ENCODE results near the gene PTPRE.

Gene PTPRE

DNA sequence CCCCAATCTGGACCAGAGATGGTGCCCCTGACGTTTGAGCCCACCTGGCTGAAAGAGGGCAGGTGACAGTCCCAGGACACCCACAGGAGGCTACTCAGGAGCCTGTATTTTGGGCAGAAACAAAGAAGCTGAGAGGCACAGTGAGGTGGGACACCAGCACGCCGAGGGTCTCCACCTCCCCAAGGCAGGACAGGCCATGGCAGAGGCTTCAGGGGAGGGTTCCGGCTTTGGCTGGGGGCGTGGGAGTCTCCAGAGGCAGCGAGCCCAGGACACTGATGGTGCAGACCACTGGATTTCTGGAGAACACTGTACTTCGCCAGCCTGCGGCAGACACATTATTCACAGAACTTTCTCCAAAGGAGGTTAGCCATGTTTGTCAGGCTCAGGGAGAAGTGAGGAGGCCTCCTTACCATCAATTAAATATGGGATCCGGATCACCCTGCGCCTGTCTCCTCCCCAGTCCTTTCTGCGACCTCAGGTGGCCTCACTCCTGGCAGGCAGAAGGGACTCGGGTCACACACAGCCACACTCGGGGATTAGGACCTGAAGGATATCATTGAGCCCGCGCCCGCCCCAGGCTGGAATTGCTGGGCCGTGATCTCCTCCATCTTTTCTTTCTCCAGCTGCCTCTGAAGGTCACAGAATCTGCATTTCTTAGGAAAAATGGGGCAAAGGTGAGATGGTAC is 121.1 kb downstream of the PTPRE start:
- no peak for ATAC-seq
- TF ChIP-seq CSDC2 (CRISPR knock-in tag; IDR thresholded peaks at IDR 0.05) (no peak), PPARA (CRISPR knock-in tag; IDR thresholded peaks at IDR 0.05; ENCODE audit: borderline replicate concordance) (no peak), RARB (CRISPR knock-in tag; IDR thresholded peaks at IDR 0.05) (no peak)
- TF ChIP-seq, protein P1, sequence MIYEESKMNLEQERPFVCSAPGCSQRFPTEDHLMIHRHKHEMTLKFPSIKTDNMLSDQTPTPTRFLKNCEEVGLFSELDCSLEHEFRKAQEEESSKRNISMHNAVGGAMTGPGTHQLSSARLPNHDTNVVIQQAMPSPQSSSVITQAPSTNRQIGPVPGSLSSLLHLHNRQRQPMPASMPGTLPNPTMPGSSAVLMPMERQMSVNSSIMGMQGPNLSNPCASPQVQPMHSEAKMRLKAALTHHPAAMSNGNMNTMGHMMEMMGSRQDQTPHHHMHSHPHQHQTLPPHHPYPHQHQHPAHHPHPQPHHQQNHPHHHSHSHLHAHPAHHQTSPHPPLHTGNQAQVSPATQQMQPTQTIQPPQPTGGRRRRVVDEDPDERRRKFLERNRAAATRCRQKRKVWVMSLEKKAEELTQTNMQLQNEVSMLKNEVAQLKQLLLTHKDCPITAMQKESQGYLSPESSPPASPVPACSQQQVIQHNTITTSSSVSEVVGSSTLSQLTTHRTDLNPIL (CRISPR knock-in tag; IDR thresholded peaks at IDR 0.05; ENCODE audit: low read depth): no peak
- TF ChIP-seq, protein P2, sequence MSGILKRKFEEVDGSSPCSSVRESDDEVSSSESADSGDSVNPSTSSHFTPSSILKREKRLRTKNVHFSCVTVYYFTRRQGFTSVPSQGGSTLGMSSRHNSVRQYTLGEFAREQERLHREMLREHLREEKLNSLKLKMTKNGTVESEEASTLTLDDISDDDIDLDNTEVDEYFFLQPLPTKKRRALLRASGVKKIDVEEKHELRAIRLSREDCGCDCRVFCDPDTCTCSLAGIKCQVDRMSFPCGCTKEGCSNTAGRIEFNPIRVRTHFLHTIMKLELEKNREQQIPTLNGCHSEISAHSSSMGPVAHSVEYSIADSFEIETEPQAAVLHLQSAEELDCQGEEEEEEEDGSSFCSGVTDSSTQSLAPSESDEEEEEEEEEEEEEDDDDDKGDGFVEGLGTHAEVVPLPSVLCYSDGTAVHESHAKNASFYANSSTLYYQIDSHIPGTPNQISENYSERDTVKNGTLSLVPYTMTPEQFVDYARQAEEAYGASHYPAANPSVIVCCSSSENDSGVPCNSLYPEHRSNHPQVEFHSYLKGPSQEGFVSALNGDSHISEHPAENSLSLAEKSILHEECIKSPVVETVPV (CRISPR knock-in tag; IDR thresholded peaks at IDR 0.05): no peak
- TF ChIP-seq, protein P3, sequence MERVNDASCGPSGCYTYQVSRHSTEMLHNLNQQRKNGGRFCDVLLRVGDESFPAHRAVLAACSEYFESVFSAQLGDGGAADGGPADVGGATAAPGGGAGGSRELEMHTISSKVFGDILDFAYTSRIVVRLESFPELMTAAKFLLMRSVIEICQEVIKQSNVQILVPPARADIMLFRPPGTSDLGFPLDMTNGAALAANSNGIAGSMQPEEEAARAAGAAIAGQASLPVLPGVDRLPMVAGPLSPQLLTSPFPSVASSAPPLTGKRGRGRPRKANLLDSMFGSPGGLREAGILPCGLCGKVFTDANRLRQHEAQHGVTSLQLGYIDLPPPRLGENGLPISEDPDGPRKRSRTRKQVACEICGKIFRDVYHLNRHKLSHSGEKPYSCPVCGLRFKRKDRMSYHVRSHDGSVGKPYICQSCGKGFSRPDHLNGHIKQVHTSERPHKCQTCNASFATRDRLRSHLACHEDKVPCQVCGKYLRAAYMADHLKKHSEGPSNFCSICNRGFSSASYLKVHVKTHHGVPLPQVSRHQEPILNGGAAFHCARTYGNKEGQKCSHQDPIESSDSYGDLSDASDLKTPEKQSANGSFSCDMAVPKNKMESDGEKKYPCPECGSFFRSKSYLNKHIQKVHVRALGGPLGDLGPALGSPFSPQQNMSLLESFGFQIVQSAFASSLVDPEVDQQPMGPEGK (CRISPR knock-in tag; IDR thresholded peaks at IDR 0.05; ENCODE audit: borderline replicate concordance): no peak

DNA sequence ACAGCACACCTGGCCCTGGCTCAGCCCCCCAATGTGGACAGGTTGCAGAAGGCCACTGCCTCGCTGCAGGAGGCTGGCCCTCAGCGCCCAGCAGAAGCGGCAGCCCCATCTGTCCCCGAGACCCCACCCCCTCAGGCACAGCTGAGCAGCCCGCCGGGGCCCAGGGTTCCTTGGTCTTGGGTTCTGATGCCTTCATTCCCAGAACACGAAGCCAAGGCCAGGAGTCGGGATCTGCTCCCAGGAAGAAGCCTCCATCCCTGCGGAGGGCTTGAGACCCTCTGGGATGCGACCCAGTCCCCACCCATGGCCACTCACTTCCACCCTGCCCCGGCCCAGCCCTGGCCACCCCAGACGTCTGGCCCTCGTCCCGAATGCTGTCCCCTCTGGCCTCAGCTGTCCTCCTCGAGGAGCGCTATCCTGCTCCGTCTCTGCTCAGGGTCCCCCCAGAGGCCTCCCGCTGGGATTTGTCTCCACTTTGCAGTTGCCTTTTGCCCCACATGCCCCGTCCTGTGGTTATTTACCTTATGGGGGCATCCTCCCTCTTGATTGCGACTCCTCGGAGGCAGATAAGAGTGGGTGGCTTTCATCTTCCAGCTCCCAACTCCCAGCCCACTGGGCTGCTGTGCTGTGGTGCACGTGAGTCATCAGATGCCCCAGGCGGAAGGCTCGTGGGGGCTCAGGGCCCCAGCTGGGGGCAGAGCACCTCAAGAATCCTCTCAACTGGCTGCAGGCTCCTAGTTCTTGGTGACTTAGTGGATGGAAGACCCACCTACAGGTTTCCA is 121.8 kb downstream of the PTPRE start:
- ATAC-seq: no peak
- no peak for TF ChIP-seq OSR1 (CRISPR knock-in tag; IDR thresholded peaks at IDR 0.05)
- TF ChIP-seq, protein P2 (CRISPR knock-in tag; IDR thresholded peaks at IDR 0.05): no peak
- no peak for TF ChIP-seq SNAI2 (CRISPR knock-in tag; IDR thresholded peaks at IDR 0.05)
- TF ChIP-seq ZNF565 (CRISPR knock-in tag; conservative IDR thresholded peaks at IDR 0.05; ENCODE audit: low read depth): no peak

DNA sequence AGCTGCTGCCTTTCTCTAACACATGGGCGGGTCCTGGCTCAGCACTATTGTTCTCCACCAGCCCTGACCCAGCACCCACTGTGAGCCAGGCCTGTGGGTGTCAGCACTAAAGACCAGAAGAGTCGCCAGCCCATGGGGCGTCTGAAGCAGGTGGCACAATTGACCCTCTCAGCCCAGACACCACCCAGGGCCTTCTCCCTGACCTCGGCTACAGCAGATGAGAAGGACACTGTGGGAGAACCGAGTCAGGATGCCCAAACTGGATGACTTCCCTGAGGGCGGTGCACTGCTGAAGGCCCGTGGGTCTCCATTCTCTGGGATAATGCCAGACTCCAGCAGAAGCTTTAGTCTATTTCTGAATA is 122.4 kb downstream of the PTPRE start:
- no peak for ATAC-seq
- no peak for TF ChIP-seq ZC3H10 (CRISPR knock-in tag; IDR thresholded peaks at IDR 0.05)
- no peak for TF ChIP-seq ZNF70 (CRISPR knock-in tag; IDR thresholded peaks at IDR 0.05)
- no peak for TF ChIP-seq TOX (CRISPR knock-in tag; IDR thresholded peaks at IDR 0.05; ENCODE audit: borderline replicate concordance)
- TF ChIP-seq RARB (CRISPR knock-in tag; IDR thresholded peaks at IDR 0.05): no peak
- no peak for TF ChIP-seq OSR1 (CRISPR knock-in tag; IDR thresholded peaks at IDR 0.05)
- TF ChIP-seq, protein P2 (CRISPR knock-in tag; IDR thresholded peaks at IDR 0.05): no peak
- no peak for TF ChIP-seq ISL1 (CRISPR knock-in tag; IDR thresholded peaks at IDR 0.05)
- TF ChIP-seq, protein P4, sequence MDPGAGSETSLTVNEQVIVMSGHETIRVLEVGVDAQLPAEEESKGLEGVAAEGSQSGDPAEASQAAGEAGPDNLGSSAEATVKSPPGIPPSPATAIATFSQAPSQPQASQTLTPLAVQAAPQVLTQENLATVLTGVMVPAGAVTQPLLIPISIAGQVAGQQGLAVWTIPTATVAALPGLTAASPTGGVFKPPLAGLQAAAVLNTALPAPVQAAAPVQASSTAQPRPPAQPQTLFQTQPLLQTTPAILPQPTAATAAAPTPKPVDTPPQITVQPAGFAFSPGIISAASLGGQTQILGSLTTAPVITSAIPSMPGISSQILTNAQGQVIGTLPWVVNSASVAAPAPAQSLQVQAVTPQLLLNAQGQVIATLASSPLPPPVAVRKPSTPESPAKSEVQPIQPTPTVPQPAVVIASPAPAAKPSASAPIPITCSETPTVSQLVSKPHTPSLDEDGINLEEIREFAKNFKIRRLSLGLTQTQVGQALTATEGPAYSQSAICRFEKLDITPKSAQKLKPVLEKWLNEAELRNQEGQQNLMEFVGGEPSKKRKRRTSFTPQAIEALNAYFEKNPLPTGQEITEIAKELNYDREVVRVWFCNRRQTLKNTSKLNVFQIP (CRISPR knock-in tag; IDR thresholded peaks at IDR 0.05; ENCODE audit: borderline replicate concordance, low read depth): no peak
- no peak for TF ChIP-seq ZNF8 (CRISPR knock-in tag; IDR thresholded peaks at IDR 0.05)
- no peak for TF ChIP-seq ZFP3 (CRISPR knock-in tag; IDR thresholded peaks at IDR 0.05)
- no peak for TF ChIP-seq ARNTL (CRISPR knock-in tag; IDR thresholded peaks at IDR 0.05; ENCODE audit: borderline replicate concordance, low read depth)
- TF ChIP-seq, protein P5, sequence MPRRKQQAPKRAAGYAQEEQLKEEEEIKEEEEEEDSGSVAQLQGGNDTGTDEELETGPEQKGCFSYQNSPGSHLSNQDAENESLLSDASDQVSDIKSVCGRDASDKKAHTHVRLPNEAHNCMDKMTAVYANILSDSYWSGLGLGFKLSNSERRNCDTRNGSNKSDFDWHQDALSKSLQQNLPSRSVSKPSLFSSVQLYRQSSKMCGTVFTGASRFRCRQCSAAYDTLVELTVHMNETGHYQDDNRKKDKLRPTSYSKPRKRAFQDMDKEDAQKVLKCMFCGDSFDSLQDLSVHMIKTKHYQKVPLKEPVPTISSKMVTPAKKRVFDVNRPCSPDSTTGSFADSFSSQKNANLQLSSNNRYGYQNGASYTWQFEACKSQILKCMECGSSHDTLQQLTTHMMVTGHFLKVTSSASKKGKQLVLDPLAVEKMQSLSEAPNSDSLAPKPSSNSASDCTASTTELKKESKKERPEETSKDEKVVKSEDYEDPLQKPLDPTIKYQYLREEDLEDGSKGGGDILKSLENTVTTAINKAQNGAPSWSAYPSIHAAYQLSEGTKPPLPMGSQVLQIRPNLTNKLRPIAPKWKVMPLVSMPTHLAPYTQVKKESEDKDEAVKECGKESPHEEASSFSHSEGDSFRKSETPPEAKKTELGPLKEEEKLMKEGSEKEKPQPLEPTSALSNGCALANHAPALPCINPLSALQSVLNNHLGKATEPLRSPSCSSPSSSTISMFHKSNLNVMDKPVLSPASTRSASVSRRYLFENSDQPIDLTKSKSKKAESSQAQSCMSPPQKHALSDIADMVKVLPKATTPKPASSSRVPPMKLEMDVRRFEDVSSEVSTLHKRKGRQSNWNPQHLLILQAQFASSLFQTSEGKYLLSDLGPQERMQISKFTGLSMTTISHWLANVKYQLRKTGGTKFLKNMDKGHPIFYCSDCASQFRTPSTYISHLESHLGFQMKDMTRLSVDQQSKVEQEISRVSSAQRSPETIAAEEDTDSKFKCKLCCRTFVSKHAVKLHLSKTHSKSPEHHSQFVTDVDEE (CRISPR knock-in tag; IDR thresholded peaks at IDR 0.05): no peak
- TF ChIP-seq ESRRG (CRISPR knock-in tag; IDR thresholded peaks at IDR 0.05): no peak
- TF ChIP-seq TCF4 (CRISPR knock-in tag; IDR thresholded peaks at IDR 0.05; ENCODE audit: borderline replicate concordance): no peak
- TF ChIP-seq, protein P1 (CRISPR knock-in tag; IDR thresholded peaks at IDR 0.05; ENCODE audit: low read depth): no peak
- TF ChIP-seq ZFP30 (CRISPR knock-in tag; IDR thresholded peaks at IDR 0.05): no peak
- no peak for TF ChIP-seq PPARA (CRISPR knock-in tag; IDR thresholded peaks at IDR 0.05; ENCODE audit: borderline replicate concordance)
- no peak for TF ChIP-seq GLIS3 (CRISPR knock-in tag; IDR thresholded peaks at IDR 0.05)
- TF ChIP-seq SNAI2 (CRISPR knock-in tag; IDR thresholded peaks at IDR 0.05): no peak

All from SK-N-SH treated with all-trans-retinoic acid at 6 μM for 48 hours (cell line).